HG03575 (cell line): Measurements from ENCODE around the gene NQO2.
"Not testable (repeated sequence)": the region's sequence is repeated elsewhere in the genome, so short reads cannot be mapped to it uniquely, and the experiment has no call there.

ENCODE experiments used
- ATAC-seq: cut with Tn5 transposase; IDR thresholded peaks from one replicate; pipeline ENCODE4 v1.9.1; 2021; ENCODE audit not compliant: unreplicated experiment, insufficient number of reproducible peaks, low FRiP score; ENCODE audit errors: extremely low read depth

The NQO2 gene

GRCh38 chr6:2984738-2985406 is 14.8 kb upstream of the NQO2 start:
- no peak for ATAC-seq

GRCh38 chr6:2986722-2987221 is 12.9 kb upstream of the NQO2 start:
- ATAC-seq: no peak

DNA sequence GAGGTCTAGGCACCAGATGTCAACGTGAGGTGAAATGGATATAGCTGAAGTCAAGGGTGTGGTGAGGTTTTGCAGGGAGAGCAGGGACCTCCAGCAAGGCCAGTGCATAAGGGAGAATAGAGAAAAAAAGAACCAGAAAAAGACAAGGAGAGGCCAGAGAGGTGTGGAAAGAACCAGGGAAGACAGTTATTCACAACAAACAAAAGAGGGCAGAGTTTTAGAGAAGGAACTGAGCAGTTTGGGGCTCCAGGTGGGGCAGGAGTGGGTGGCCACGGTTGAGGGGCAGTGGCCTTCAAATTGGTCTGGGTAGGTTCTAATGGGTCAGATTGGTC is 11.6 kb upstream of the NQO2 start:
- ATAC-seq: no peak

- no peak for ATAC-seq
These were observed 11.0 kb upstream of the NQO2 start for GRCh38 chr6:2988426-2989331.

- ATAC-seq: no peak
These were observed 10.1 kb upstream of the NQO2 start for GRCh38 chr6:2989332-2990247.

GRCh38 chr6:2990248-2990931 is 9.3 kb upstream of the NQO2 start:
- ATAC-seq: no peak

DNA sequence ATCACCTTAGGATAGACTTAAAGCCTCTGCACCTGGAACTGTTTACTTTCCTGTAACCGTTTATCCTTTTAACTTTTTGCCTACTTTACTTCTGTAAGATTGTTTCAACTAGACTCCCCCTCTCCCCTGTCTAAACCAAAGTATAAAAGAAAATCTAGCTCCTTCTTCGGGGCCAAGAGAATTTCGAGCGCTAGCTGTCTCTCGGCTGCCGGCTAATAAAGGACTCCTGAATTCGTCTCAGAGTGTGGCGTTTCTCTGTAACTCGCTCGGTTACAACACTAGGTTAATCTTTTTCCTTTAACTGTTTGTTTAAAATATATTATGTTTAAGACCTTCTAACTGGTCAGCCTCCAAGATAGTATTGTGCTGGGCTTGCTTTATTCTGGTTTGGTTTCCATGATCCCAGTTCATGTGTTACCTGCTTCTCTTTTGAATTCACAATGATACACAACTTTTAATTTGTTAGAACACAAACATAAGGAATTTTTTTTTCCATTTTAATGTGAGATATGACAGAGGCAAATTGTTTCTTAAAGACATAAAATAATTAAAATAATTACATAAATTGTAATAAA is 8.7 kb upstream of the NQO2 start:
- no peak for ATAC-seq

GRCh38 chr6:2992330-2992979 is 7.2 kb upstream of the NQO2 start:
- ATAC-seq: no peak

- no peak for ATAC-seq
These were observed 5.9 kb upstream of the NQO2 start for GRCh38 chr6:2993755-2994317.

DNA sequence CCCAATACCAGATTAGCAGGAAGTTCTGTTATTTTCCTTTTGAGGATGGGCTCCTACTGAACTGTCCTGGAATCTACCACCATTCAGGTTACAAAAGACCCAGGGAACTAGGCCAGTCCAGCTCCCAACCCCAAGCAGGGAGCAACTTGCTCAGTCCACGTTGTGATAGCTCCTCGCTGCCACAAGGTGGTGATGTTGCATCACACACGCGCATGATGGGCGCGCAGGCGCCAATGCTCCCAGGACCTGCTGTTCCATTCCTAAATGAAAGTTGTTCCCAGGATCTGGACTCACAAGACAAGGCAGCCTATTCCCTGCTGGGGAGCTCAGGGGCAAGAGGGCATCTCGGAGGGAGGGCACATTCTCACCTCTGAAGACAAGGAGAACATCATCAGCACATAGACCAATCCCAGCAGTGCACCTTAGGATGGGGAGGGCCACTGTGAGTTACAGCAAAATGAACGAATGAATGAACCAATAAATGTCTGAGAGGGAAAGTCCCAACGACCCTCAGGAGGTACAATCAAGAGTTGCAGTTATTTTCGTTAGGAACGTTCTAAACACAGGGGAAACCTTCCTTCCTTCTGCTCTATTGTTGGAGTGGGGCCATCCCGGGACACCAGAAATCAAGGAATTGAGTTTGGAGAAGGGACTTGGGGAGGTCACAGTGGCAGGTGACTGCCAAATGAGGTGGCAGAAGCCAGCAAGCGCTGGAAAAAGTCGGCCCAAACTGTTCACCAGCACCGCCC is 1.3 kb upstream of the NQO2 start:
- ATAC-seq: not testable (repeated sequence)

GRCh38 chr6:2998998-2999617 is 586 bp upstream of the NQO2 start:
- ATAC-seq: no peak

DNA sequence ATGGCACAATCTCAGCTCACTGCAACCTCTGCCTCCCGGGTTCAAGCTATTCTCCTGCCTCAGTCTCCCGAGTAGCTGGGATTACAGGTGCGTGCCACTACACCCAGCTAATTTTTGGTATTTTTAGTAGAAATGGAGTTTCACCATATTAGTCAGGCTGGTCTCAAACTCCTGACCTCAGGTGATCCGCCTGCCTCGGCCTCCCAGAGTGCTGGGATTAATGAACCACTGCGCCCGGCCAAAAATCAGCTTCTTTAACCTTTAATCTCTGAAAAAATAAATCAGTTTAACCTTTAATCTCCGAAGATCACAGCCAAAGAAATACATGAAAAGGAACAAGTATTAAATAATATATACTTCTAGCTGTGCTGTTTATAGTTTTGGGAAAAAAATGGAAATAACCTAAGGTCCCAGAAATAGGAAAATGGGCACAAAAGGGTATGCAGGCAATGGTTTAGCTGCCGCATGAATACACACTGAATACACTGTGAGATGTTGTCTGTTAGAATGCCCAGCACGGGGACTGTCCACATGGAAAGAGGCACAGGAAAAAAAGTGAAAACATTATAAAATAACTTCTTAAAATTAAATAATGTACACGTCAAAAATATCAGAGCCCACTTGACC is 1.6 kb downstream of the NQO2 start:
- ATAC-seq: no peak

DNA sequence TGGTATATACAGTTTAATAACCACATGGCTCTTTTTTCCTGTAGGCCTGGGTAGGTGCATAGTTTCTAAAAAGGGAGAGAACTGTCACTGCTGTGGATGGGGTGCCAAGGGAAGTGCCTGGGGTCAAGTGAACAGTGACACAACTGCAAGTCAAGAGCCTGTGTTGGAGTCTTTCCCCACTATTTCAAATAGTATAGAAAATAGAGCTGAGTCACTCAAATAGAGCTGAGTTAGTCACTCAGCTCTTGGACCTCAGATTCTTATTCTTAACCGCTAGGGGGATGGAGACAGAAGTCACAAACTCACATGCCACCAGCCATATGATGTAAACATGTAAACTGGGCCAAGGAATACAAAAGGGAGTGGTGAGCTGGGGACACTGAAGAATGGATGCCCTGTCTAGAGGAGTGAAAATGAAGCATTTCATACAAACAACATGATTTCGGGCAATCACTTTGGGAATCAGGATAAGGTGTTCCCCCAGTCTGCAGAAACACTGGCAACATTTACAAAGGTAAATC is 2.1 kb downstream of the NQO2 start:
- no peak for ATAC-seq

GRCh38 chr6:3003226-3003625 is 3.5 kb downstream of the NQO2 start:
- not testable (repeated sequence) for ATAC-seq

- ATAC-seq: no peak
These were observed 5.4 kb downstream of the NQO2 start for GRCh38 chr6:3005077-3005476.

GRCh38 chr6:3005874-3006273 is 6.2 kb downstream of the NQO2 start:
- no peak for ATAC-seq
